B cell (primary cell): ENCODE data around the gene GNAI3. TPM values are rescaled to one million over a fixed set of nuclear protein-coding genes. Genes with fewer than 3 reads are reported as not detected.

ENCODE experiments used
- ATAC-seq: fragments of 200-7000 bp; cut with Tn5 transposase; one replicate; pipeline ENCODE4 v1.10.0; 2021; ENCODE audit warnings: low read depth, mild to moderate bottlenecking, moderate number of reproducible peaks, moderate library complexity
- CTCF ChIA-PET: fragments of 350-600 bp; sonication (Branson Sonifier 250); formaldehyde crosslinking; loops from one replicate; lab custom pipeline; 2021; ENCODE audit warnings: antibody characterized with exemption, inconsistent platforms; lab: Charles Lee
- POLR2A ChIA-PET: fragments of 350-600 bp; sonication (Branson Sonifier 250); formaldehyde crosslinking; loops from one replicate; lab custom pipeline; 2021; ENCODE audit warnings: antibody characterized with exemption; lab: Charles Lee
- DNase-seq: peaks from one replicate; pipeline ENCODE4 v3.0.0; 2013
- H2AFZ ChIP-seq: 2 replicates; pipeline ENCODE4 v1.6.1; 2012; ENCODE audit warnings: mild to moderate bottlenecking, low read depth, low read length; ENCODE audit not compliant: insufficient read depth, poor library complexity, severe bottlenecking
- H3K27ac ChIP-seq, 2 donors: 1 replicate in 1 of 2; 2 replicates in 1 of 2; pipeline ENCODE4 v1.5.1; 2012 to 2013; ENCODE audit warnings: low read length in 2 of 2, mild to moderate bottlenecking in 2 of 2, moderate library complexity in 1 of 2
- H3K27me3 ChIP-seq, 4 experiments: fragments of 200-600 bp in 1 of 4; sonication (generic) in 1 of 4; replicated peaks in 1 of 4; 1 replicate in 2 of 4; 2 replicates in 2 of 4; pipeline versions ENCODE4 v1.6.1 to v1.7.0; 2013 to 2016; ENCODE audit warnings: low read length in 3 of 4, mild to moderate bottlenecking in 2 of 4, mixed read lengths in 1 of 4, moderate library complexity in 1 of 4; ENCODE audit not compliant: insufficient read depth in 4 of 4, control insufficient read depth in 3 of 4; ENCODE audit errors: control extremely low read depth in 1 of 4
- H3K36me3 ChIP-seq, 2 experiments: replicated peaks in 1 of 2; 1 replicate in 1 of 2; 2 replicates in 1 of 2; pipeline versions ENCODE4 v1.6.1 to v1.7.1; 2013; ENCODE audit warnings: low read length in 1 of 2; ENCODE audit not compliant: insufficient read depth in 2 of 2, control insufficient read depth in 1 of 2; ENCODE audit errors: control extremely low read depth in 1 of 2, extremely low read depth in 1 of 2
- H3K4me1 ChIP-seq, 2 donors: fragments of 200-600 bp in 1 of 2; sonication (generic) in 1 of 2; 1 replicate in 1 of 2; 2 replicates in 1 of 2; pipeline versions ENCODE4 v1.5.1 to v1.6.1; 2013 to 2017; ENCODE audit warnings: low read length in 2 of 2; ENCODE audit not compliant: control insufficient read depth in 2 of 2, insufficient read depth in 2 of 2
- H3K4me2 ChIP-seq: replicated peaks from 2 replicates; pipeline ENCODE3; 2012; ENCODE audit warnings: mild to moderate bottlenecking, low read depth, low read length; ENCODE audit not compliant: poor library complexity, severe bottlenecking
- H3K4me3 ChIP-seq, 5 experiments: fragments of 200-600 bp in 1 of 5; sonication (generic) in 1 of 5; 1 replicate in 3 of 5; 2 replicates in 2 of 5; pipeline versions ENCODE4 v1.5.1 to v1.7.0; 2011 to 2016; ENCODE audit warnings: low read length in 4 of 5, mild to moderate bottlenecking in 4 of 5, low read depth in 2 of 5, control low read depth in 1 of 5, moderate library complexity in 1 of 5; ENCODE audit not compliant: insufficient read depth in 1 of 5; ENCODE audit errors: control extremely low read depth in 1 of 5, extremely low read depth in 1 of 5
- H3K79me2 ChIP-seq: fragments of 200-600 bp; sonication (generic); one replicate; pipeline ENCODE4 v1.6.0; 2016; ENCODE audit warnings: low read length; ENCODE audit not compliant: control insufficient read depth, insufficient read depth
- H3K9ac ChIP-seq: fragments of 200-600 bp; sonication (generic); 2 replicates; pipeline ENCODE4 v1.6.1; 2017; ENCODE audit warnings: mild to moderate bottlenecking, low read length, moderate library complexity
- H3K9me3 ChIP-seq, 3 donors: one replicate each; pipeline versions ENCODE4 v1.6.1 to v1.7.1; 2013; ENCODE audit warnings: low read length in 2 of 3; ENCODE audit not compliant: control insufficient read depth in 2 of 3, insufficient read depth in 1 of 3; ENCODE audit errors: control extremely low read depth in 1 of 3
- H4K20me1 ChIP-seq: 2 replicates; pipeline ENCODE4 v1.6.0; 2012; ENCODE audit warnings: mild to moderate bottlenecking, low read length; ENCODE audit not compliant: insufficient read depth, control insufficient read depth, poor library complexity, severe bottlenecking
- H3K27ac Mint-ChIP-seq: one replicate; pipeline ENCODE4 v1.8.0; 2021; ENCODE audit warnings: mixed read lengths
- H3K27me3 Mint-ChIP-seq: one replicate; pipeline ENCODE4 v1.8.0; 2021; ENCODE audit warnings: mixed read lengths
- H3K4me1 Mint-ChIP-seq: one replicate; pipeline ENCODE4 v1.8.0; 2021; ENCODE audit warnings: mixed read lengths
- H3K4me3 Mint-ChIP-seq: one replicate; pipeline ENCODE4 v1.8.0; 2021; ENCODE audit warnings: mixed read lengths
- H3K9me3 Mint-ChIP-seq: one replicate; pipeline ENCODE4 v1.8.0; 2022; ENCODE audit warnings: mixed read lengths; ENCODE audit not compliant: insufficient read depth
- CTCF ChIP-seq: fragments of 200-600 bp; IDR thresholded peaks from one replicate; pipeline ENCODE4 v1.8.0; 2022; ENCODE audit warnings: antibody characterized with exemption, mild to moderate bottlenecking
- EZH2 ChIP-seq: IDR thresholded peaks from 2 replicates; pipeline ENCODE4 v1.6.1; 2012; ENCODE audit warnings: borderline replicate concordance, low read depth, mild to moderate bottlenecking, moderate library complexity, low read length; ENCODE audit not compliant: insufficient read depth, poor library complexity, severe bottlenecking
- WGBS: methylation state at CpG from one replicate; pipeline ENCODE4 v1.1.5; 2013; ENCODE audit warnings: missing lambda C conversion rate; ENCODE audit not compliant: insufficient coverage; 5-methylcytosine and 5-hydroxymethylcytosine counted together
- intact Hi-C: fragments of 100-400 bp; cut with micrococcal nuclease; formaldehyde crosslinking; loops from one replicate; pipeline ENCODE4 v1.10.0; 2022
- polyA plus RNA-seq: library from polyadenylated mRNA; depleted of rRNA; stranded (reverse); fragments of >200 nt; gene quantifications from 2 replicates; pipeline ENCODE4 v1.2.3, GENCODE V29; 2012
- total RNA-seq, 2 donors: library from RNA; stranded (reverse); fragments of 120-200 nt in 1 of 2; gene quantifications; 1 replicate in 1 of 2; 2 replicates in 1 of 2; pipeline versions ENCODE4 v1.2.3 to v1.2.4, GENCODE V29; 2013 to 2022

GNAI3 gene
- total and polyA plus RNA-seq, 2 donors (not counting 1 experiment from before 2014, with no cell fraction given) = 1.6 to 8.5 TPM

DNA sequence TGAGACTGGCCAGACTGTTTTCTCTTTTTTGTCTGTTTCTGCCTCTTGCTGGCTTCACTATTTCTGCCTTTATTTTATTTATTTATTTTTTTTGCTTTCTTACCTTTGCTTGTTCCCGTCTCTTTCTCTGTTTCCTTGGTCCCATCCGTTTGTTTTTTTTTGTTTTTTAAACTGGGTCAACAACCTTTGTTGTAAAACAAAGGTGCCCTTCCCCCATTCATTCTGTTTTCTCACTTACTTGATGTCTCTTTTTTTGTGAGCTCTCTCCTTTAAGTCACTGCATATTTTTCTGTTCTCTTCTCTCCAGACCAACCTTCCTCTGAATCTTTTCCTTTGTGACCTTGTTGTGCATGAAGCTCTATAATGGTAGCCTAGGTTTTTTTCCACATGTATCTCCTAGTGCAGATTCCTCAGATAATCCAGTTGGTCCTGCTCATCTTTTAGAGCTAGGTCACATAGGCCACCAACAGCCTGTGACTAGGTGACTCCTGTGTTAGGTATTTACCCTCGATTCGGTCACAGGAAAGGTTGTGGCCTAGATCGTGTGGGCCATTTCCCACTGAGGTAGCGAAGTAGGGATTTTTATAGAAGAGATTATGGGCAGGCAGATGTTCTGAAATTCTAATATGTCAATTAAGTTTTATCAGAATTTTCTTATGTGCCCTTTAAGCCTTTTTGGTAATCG lies 15.9 kb downstream of the GNAI3 start:
- CTCF ChIA-PET = interaction anchor here (0.7 kb wide), 2 partner anchors 75 to 337 kb away, joined by 3 read pairs; no protein-coding TSS in a partner anchor

More for the DNA sequence above, 15.9 kb downstream of the GNAI3 start:
- H3K79me2 ChIP-seq = peaks cover 100% of the 10 kb centered on the region
- no peaks in the 10 kb centered on the region for H3K36me3 ChIP-seq
- no peak for DNase-seq
- ATAC-seq = no peak
- H4K20me1 ChIP-seq = peaks cover 69% of the 10 kb centered on the region
- H3K27ac Mint-ChIP-seq = no peak overlapping the region
- H2AFZ ChIP-seq = no peak overlapping the region
- H3K4me3 ChIP-seq = no peak overlapping the region
- no peak overlapping the region for H3K27ac ChIP-seq
- H3K4me3 Mint-ChIP-seq = no peak overlapping the region
- WGBS = 100% methylated on average over 3 of the region's 7 CpGs
- H3K9me3 ChIP-seq = no peaks in the 10 kb centered on the region
- intact Hi-C loops = no loop called here
- no peak for TF ChIP-seq EZH2
- TF ChIP-seq CTCF = no peak
- H3K4me1 ChIP-seq = peaks cover 13 to 33% of the 10 kb centered on the region in 2 donors
- H3K4me1 Mint-ChIP-seq = peaks cover 51% of the 10 kb centered on the region
- no peak overlapping the region for H3K4me2 ChIP-seq
- POLR2A ChIA-PET = no interaction called here
- no peaks in the 10 kb centered on the region for H3K27me3 ChIP-seq
- no peak overlapping the region for H3K9ac ChIP-seq
- no peaks in the 10 kb centered on the region for H3K9me3 Mint-ChIP-seq
- no peaks in the 10 kb centered on the region for H3K27me3 Mint-ChIP-seq
